Measurements from ENCODE around the gene DPF1. TPM values are rescaled to one million over a fixed set of nuclear protein-coding genes. Genes with fewer than 3 reads are reported as not detected.

The DPF1 gene
- total RNA-seq, 1 donor from 2014 or later: 4.0 TPM

DNA sequence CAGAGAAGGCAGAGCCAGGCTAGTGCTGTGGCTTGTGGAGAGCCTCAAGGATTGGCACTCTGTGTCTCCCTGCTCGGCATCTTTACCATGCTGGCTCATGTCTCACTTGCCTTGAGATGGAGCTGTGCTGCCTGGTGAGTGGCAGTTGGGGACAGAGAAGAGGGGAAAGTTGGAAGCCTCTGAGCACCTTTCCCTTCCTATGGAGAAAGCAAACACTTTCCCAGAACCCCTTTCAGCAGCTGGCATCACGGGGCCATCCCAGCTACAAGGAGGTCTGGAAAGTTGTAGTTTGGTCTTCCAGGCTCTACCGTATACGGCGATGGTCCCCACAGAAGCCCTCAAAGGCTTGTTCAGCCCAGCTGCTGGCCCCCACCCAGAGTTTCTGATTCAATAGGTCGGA lies 58.7 kb downstream of the DPF1 start:
- FAIRE-seq: no peak
- no peak for TF ChIP-seq CTCF (IDR thresholded peaks at IDR 0.05; ENCODE audit: insufficient read depth, low read depth, low read length)
- TF ChIP-seq EZH2 (IDR thresholded peaks at IDR 0.05; ENCODE audit: insufficient read depth, low read length): no peak

DNA sequence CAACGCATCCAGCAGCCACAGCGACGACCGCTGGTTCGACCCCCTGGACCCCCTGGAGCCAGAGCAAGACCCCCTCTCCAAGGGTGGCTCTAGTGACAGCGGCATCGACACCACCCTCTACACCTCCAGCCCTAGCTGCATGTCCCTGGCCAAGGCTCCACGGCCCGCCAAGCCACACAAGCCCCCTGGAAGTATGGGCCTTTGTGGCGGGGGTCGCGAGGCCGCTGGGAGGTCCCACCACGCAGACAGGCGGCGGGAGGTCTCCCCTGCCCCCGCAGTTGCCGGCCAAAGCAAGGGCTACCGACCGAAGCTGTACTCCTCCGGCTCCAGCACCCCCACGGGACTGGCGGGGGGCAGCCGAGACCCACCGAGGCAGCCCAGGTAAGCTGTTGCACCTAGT lies 59.5 kb downstream of the DPF1 start:
- peaks cover 9% of the 10 kb centered on the region for H3K9me3 Mint-ChIP-seq (ENCODE audit: unreplicated experiment)
- no peak overlapping the region for H3K4me3 Mint-ChIP-seq (ENCODE audit: unreplicated experiment)
- Histone ChIP-seq H3K4me3 (ENCODE audit: insufficient read depth, low read depth, low read length) (no peak overlapping the region), H3K9me3 (ENCODE audit: insufficient read depth, low read depth, low read length) (peaks cover 7% of the 10 kb centered on the region), H3K27me3 (ENCODE audit: insufficient read depth, low read length) (no peaks in the 10 kb centered on the region), H2AFZ (ENCODE audit: low read depth, low read length) (no peak overlapping the region), H3K79me2 (ENCODE audit: insufficient read depth, low read length) (no peaks in the 10 kb centered on the region), H3K27ac (ENCODE audit: low read depth, low read length) (no peak overlapping the region), H3K36me3 (ENCODE audit: insufficient read depth, low read length) (peaks cover 14% of the 10 kb centered on the region), H3K4me1 (ENCODE audit: insufficient read depth, low read length) (no peaks in the 10 kb centered on the region), H3K9ac (ENCODE audit: low read length) (no peak overlapping the region), H4K20me1 (ENCODE audit: insufficient read depth, low read length) (no peaks in the 10 kb centered on the region), H3K4me2 (ENCODE audit: low read length) (no peak overlapping the region)
- H3K4me1 Mint-ChIP-seq (ENCODE audit: low read depth, unreplicated experiment): no peaks in the 10 kb centered on the region
- FAIRE-seq: no peak
- peaks cover 38% of the 10 kb centered on the region for H3K36me3 Mint-ChIP-seq (ENCODE audit: low read depth, unreplicated experiment)
- no peak for TF ChIP-seq EZH2 (IDR thresholded peaks at IDR 0.05; ENCODE audit: insufficient read depth, low read length)
- no peak for TF ChIP-seq CTCF (IDR thresholded peaks at IDR 0.05; ENCODE audit: insufficient read depth, low read depth, low read length)
- DNase-seq (ENCODE audit: low read depth): no peak
- H3K27me3 Mint-ChIP-seq (ENCODE audit: low read depth, unreplicated experiment): no peaks in the 10 kb centered on the region
- H3K27ac Mint-ChIP-seq (ENCODE audit: unreplicated experiment): no peak overlapping the region

More for the DNA sequence above, 58.7 kb downstream of the DPF1 start:
- H3K4me3 ChIP-seq (ENCODE audit: insufficient read depth, low read depth, low read length): no peak overlapping the region
- no peak overlapping the region for H2AFZ ChIP-seq (ENCODE audit: low read depth, low read length)
- no peaks in the 10 kb centered on the region for H3K27me3 ChIP-seq (ENCODE audit: insufficient read depth, low read length)
- no peak overlapping the region for H3K4me3 Mint-ChIP-seq (ENCODE audit: unreplicated experiment)
- H3K79me2 ChIP-seq (ENCODE audit: insufficient read depth, low read length): no peaks in the 10 kb centered on the region
- no peaks in the 10 kb centered on the region for H3K4me1 ChIP-seq (ENCODE audit: insufficient read depth, low read length)
- no peak for DNase-seq (ENCODE audit: low read depth)
- no peaks in the 10 kb centered on the region for H3K27me3 Mint-ChIP-seq (ENCODE audit: low read depth, unreplicated experiment)
- H3K4me1 Mint-ChIP-seq (ENCODE audit: low read depth, unreplicated experiment): no peaks in the 10 kb centered on the region
- H3K9me3 ChIP-seq (ENCODE audit: insufficient read depth, low read depth, low read length): peaks cover 7% of the 10 kb centered on the region
- peaks cover 15% of the 10 kb centered on the region for H3K36me3 ChIP-seq (ENCODE audit: insufficient read depth, low read length)
- H4K20me1 ChIP-seq (ENCODE audit: insufficient read depth, low read length): no peaks in the 10 kb centered on the region
- peaks cover 38% of the 10 kb centered on the region for H3K36me3 Mint-ChIP-seq (ENCODE audit: low read depth, unreplicated experiment)
- peaks cover 9% of the 10 kb centered on the region for H3K9me3 Mint-ChIP-seq (ENCODE audit: unreplicated experiment)
- H3K4me2 ChIP-seq (ENCODE audit: low read length): no peak overlapping the region
- H3K27ac ChIP-seq (ENCODE audit: low read depth, low read length): no peak overlapping the region
- H3K9ac ChIP-seq (ENCODE audit: low read length): no peak overlapping the region
- no peak overlapping the region for H3K27ac Mint-ChIP-seq (ENCODE audit: unreplicated experiment)

- H3K27me3 Mint-ChIP-seq (ENCODE audit: low read depth, unreplicated experiment): no peaks in the 10 kb centered on the region
These were observed 60.4 kb downstream of the DPF1 start for GRCh38 chr19:38163419-38164290.

More at GRCh38 chr19:38163419-38164290, 60.4 kb downstream of the DPF1 start:
- FAIRE-seq: no peak
- Histone ChIP-seq H3K36me3 (ENCODE audit: insufficient read depth, low read length) (peaks cover 11% of the 10 kb centered on the region), H3K4me3 (ENCODE audit: insufficient read depth, low read depth, low read length) (no peak overlapping the region), H3K4me2 (ENCODE audit: low read length) (no peak overlapping the region), H3K79me2 (ENCODE audit: insufficient read depth, low read length) (no peaks in the 10 kb centered on the region), H4K20me1 (ENCODE audit: insufficient read depth, low read length) (no peaks in the 10 kb centered on the region), H3K27me3 (ENCODE audit: insufficient read depth, low read length) (no peaks in the 10 kb centered on the region), H3K9me3 (ENCODE audit: insufficient read depth, low read depth, low read length) (peaks cover 7% of the 10 kb centered on the region), H3K4me1 (ENCODE audit: insufficient read depth, low read length) (no peaks in the 10 kb centered on the region), H2AFZ (ENCODE audit: low read depth, low read length) (no peak overlapping the region), H3K9ac (ENCODE audit: low read length) (no peak overlapping the region), H3K27ac (ENCODE audit: low read depth, low read length) (no peak overlapping the region)
- peaks cover 9% of the 10 kb centered on the region for H3K9me3 Mint-ChIP-seq (ENCODE audit: unreplicated experiment)
- TF ChIP-seq CTCF (IDR thresholded peaks at IDR 0.05; ENCODE audit: insufficient read depth, low read depth, low read length) (no peak), EZH2 (IDR thresholded peaks at IDR 0.05; ENCODE audit: insufficient read depth, low read length) (no peak)
- H3K27ac Mint-ChIP-seq (ENCODE audit: unreplicated experiment): no peak overlapping the region
- H3K4me1 Mint-ChIP-seq (ENCODE audit: low read depth, unreplicated experiment): no peaks in the 10 kb centered on the region
- peaks cover 38% of the 10 kb centered on the region for H3K36me3 Mint-ChIP-seq (ENCODE audit: low read depth, unreplicated experiment)
- no peak overlapping the region for H3K4me3 Mint-ChIP-seq (ENCODE audit: unreplicated experiment)
- no peak for DNase-seq (ENCODE audit: low read depth)

Measured in astrocyte (in vitro differentiated cells and primary cell).